Chondrocyte (in vitro differentiated cells): ENCODE measurements around the gene CIC. TPM values are rescaled to one million over a fixed set of nuclear protein-coding genes. Genes with fewer than 3 reads are reported as not detected.

ENCODE experiments used
- DNase-seq: peaks from one replicate; pipeline ENCODE4 v3.0.0; 2021; ENCODE audit warnings: mixed read lengths, low spot score
- H3K27ac Mint-ChIP-seq: one replicate; pipeline ENCODE4 v1.8.0; 2021; ENCODE audit warnings: mild to moderate bottlenecking, moderate library complexity, mixed read lengths; ENCODE audit not compliant: unreplicated experiment
- H3K27me3 Mint-ChIP-seq: 2 replicates; pipeline ENCODE4 v1.8.0; 2021; ENCODE audit warnings: low read depth, mixed read lengths
- H3K36me3 Mint-ChIP-seq: 2 replicates; pipeline ENCODE4 v1.8.0; 2021; ENCODE audit warnings: low read depth, mixed read lengths
- H3K4me1 Mint-ChIP-seq: 2 replicates; pipeline ENCODE4 v1.8.0; 2021; ENCODE audit warnings: low read depth, mild to moderate bottlenecking, mixed read lengths
- H3K4me3 Mint-ChIP-seq: one replicate; pipeline ENCODE4 v1.8.0; 2021; ENCODE audit warnings: mild to moderate bottlenecking, moderate library complexity, mixed read lengths; ENCODE audit not compliant: unreplicated experiment
- H3K9me3 Mint-ChIP-seq: 2 replicates; pipeline ENCODE4 v1.8.0; 2021; ENCODE audit warnings: low read depth, mixed read lengths
- total RNA-seq: library from RNA; stranded (reverse); gene quantifications from 3 replicates; pipeline ENCODE4 v1.2.1, GENCODE V29; 2021
- TF ChIP-seq, protein P1 (sequence below): fragments of 200-600 bp; sonication (generic); IDR thresholded peaks from 2 replicates; pipeline ENCODE4 v1.5.0; 2021; ENCODE audit warnings: antibody characterized with exemption, mild to moderate bottlenecking, moderate library complexity

CIC gene
- total RNA-seq, 1 donor from 2014 or later, result 83.6 TPM

DNA sequence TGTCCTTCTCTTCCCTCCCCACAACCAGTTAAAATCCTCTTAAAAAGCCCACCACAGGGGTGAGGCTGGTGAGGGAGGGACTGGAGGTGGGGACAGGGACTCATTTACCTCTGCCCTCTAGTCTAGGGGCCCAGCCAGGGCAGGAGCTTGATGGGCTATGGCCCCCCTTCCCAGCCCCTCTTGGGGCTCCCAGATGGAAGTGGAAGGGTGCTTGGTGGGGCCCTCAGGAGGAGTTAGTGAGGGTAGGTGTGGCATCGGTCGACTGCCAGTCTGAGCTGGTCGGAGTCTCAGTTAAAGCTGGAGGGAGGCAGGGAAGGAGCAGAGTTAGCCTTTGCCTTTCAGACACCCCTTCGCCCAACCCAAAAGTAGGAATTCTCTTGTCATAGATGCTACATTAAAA, 38.5 kb upstream of the CIC start:
- Mint-ChIP-seq H3K27me3 (no peaks in the 10 kb centered on the region), H3K36me3 (peaks cover 40% of the 10 kb centered on the region), H3K27ac (no peak overlapping the region), H3K9me3 (no peaks in the 10 kb centered on the region), H3K4me3 (no peak overlapping the region), H3K4me1 (peaks cover 13% of the 10 kb centered on the region)
- TF ChIP-seq, protein P1, sequence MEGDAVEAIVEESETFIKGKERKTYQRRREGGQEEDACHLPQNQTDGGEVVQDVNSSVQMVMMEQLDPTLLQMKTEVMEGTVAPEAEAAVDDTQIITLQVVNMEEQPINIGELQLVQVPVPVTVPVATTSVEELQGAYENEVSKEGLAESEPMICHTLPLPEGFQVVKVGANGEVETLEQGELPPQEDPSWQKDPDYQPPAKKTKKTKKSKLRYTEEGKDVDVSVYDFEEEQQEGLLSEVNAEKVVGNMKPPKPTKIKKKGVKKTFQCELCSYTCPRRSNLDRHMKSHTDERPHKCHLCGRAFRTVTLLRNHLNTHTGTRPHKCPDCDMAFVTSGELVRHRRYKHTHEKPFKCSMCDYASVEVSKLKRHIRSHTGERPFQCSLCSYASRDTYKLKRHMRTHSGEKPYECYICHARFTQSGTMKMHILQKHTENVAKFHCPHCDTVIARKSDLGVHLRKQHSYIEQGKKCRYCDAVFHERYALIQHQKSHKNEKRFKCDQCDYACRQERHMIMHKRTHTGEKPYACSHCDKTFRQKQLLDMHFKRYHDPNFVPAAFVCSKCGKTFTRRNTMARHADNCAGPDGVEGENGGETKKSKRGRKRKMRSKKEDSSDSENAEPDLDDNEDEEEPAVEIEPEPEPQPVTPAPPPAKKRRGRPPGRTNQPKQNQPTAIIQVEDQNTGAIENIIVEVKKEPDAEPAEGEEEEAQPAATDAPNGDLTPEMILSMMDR, result no peak
- DNase-seq, result no peak

DNA sequence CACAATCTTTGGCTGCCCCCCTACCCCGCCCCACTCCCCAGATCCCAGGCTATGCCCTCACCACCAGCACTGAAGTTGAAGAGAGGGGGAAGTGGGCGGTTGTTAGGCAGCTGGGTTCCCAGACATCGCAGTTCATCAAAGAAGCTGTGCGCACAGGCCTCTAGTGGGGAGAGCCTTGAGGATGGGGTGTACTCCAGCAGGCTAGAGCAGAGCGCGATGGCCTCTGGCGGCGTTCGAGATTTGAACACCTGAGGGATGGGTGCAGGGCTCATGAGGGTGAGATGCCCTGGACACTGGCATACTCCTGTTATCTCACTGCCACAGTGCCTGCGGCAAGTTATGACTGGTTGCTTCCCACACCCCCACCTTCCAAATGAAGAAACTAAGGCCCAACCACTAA, 36.6 kb upstream of the CIC start:
- no peaks in the 10 kb centered on the region for H3K9me3 Mint-ChIP-seq
- no peak overlapping the region for H3K4me3 Mint-ChIP-seq
- no peaks in the 10 kb centered on the region for H3K27me3 Mint-ChIP-seq
- TF ChIP-seq, protein P1, result no peak
- H3K27ac Mint-ChIP-seq, result no peak overlapping the region
- DNase-seq, result no peak
- peaks cover 13% of the 10 kb centered on the region for H3K4me1 Mint-ChIP-seq
- peaks cover 38% of the 10 kb centered on the region for H3K36me3 Mint-ChIP-seq

DNA sequence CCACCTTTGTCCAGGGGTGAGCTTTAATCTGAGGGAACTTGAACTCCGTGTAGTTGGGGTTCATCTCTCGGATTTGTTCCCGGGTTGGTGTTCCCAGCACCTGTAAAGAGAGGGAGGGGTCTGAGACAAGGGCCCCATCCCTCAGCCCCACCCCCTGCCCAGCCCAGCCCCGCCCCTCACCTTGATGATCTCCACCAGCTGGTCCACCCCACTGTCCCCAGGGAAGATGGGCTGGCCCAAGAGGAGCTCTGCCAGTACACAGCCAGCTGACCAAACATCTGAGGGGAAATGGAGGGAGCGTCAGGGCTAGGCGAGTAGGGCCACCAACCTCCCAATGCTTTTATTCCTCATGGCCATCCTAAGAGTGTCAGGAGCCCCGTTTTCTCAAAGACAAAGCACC, 35.9 kb upstream of the CIC start:
- TF ChIP-seq, protein P1, result no peak
- no peak overlapping the region for H3K4me3 Mint-ChIP-seq
- peaks cover 13% of the 10 kb centered on the region for H3K4me1 Mint-ChIP-seq
- peaks cover 34% of the 10 kb centered on the region for H3K36me3 Mint-ChIP-seq
- H3K27me3 Mint-ChIP-seq, result no peaks in the 10 kb centered on the region
- no peak overlapping the region for H3K27ac Mint-ChIP-seq
- H3K9me3 Mint-ChIP-seq, result no peaks in the 10 kb centered on the region
- DNase-seq, result no peak

DNA sequence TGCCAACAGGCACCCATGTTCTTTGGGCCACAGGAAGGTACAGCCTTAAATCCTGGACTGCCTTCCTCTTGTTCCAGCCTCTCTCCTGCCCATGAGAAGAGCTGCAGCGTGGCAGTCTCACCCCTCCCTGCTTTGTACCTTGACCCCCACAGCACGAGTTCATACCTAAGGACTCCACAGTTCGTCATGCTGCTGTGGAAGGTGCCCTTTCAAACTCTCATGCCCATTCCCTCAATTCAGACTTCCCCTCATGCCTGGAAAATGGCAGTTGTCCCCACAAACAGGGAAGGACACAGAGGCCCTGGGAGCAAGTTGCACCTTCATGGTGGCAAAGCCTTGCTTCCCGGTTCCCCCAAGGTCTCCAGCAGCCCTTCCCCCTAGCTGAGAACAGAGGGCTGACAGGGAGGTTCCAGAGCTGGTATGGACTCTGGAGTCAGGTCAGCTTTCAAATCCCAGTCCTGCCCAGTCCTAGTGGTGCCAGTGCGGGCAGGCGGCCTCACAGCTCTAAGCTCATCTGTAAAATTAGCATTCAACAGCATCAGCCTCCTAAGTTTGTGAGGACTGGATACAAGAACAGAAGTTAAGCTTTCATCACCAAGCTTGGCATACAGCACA, 35.3 kb upstream of the CIC start:
- no peaks in the 10 kb centered on the region for H3K9me3 Mint-ChIP-seq
- peaks cover 33% of the 10 kb centered on the region for H3K36me3 Mint-ChIP-seq
- H3K27ac Mint-ChIP-seq, result peak overlapping the region; percentile 60
- H3K4me1 Mint-ChIP-seq, result peaks cover 13% of the 10 kb centered on the region
- H3K4me3 Mint-ChIP-seq, result no peak overlapping the region
- H3K27me3 Mint-ChIP-seq, result no peaks in the 10 kb centered on the region
- TF ChIP-seq, protein P1, result no peak
- DNase-seq, result no peak

DNA sequence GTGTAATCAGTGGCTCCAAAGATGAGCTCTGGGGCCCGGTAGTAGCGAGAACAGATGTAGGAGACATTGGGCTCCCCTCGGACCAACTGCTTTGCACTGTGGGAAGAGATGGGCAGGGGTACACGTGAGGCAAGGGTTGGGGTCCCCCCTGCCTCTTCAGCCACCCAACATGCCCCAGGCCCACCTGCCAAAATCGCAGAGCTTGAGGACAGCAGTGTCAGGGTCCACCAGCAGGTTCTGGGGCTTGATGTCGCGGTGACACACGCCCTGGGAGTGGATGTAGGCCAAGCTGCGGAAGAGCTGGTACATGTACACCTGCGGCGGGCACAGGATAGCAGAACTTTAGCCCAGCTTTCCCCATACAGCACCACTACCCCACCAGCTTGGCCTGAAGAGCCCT, 34.7 kb upstream of the CIC start:
- TF ChIP-seq, protein P1, result no peak
- H3K36me3 Mint-ChIP-seq, result peaks cover 36% of the 10 kb centered on the region
- H3K4me1 Mint-ChIP-seq, result peaks cover 9% of the 10 kb centered on the region
- H3K4me3 Mint-ChIP-seq, result no peak overlapping the region
- no peak for DNase-seq
- H3K27ac Mint-ChIP-seq, result no peak overlapping the region
- H3K9me3 Mint-ChIP-seq, result no peaks in the 10 kb centered on the region
- H3K27me3 Mint-ChIP-seq, result no peaks in the 10 kb centered on the region
